HG03378 (cell line): ENCODE measurements around the gene TEX52.

Experiments
- ATAC-seq: cut with Tn5 transposase; IDR thresholded peaks from one replicate; pipeline ENCODE4 v1.9.1; 2021; ENCODE audit warnings: mild to moderate bottlenecking, moderate library complexity; ENCODE audit not compliant: unreplicated experiment

Gene TEX52

GRCh38 chr12:2833810-2834209, 23.0 kb downstream of the TEX52 start:
- ATAC-seq = no peak

DNA sequence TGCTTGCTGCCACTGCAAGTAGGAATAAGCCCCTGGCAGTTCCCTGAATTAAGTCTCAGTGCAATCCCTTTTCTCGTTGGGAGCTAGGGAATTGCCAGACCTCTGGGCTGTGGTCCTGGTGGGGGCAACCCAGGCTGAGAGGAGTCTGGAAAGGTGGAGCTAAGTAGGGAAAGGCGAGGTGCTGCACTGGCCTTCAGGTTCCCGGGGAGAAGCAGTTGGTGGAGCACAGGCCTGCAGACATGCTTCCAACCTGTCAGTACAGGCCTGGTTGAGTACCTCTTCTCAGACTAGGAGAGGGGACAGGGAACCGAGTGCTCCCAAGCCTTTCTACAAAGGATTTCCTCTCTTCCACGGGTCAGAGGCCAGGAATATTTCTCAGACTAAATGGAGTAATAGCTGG, 23.5 kb downstream of the TEX52 start:
- no peak for ATAC-seq

GRCh38 chr12:2832550-2833127, 24.2 kb downstream of the TEX52 start:
- ATAC-seq = no peak

- no peak for ATAC-seq
Observed at GRCh38 chr12:2829275-2829674, 27.6 kb downstream of the TEX52 start.

- no peak for ATAC-seq
Observed at GRCh38 chr12:2826721-2827515, 29.9 kb downstream of the TEX52 start.

GRCh38 chr12:2826036-2826435, 30.8 kb downstream of the TEX52 start:
- no peak for ATAC-seq

DNA sequence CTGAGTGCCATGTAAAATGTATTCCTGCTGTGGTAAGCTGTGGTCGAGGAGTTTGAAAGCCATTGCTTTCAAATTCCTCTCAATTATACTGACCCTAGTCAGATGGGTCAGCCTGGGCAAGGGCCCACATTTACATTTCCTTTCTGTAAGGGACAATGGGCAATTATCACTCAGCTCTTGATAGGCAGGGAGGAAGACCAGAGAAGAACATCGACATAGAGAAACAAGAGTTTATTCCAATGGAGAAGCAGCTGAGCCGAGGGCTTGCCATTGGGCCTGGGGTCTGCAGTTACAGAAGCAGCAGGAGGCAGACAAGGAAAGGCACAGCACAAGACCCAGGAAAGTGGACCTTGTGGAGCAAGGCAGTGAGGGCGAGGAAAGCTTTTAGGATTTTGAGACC, 31.7 kb downstream of the TEX52 start:
- no peak for ATAC-seq

DNA sequence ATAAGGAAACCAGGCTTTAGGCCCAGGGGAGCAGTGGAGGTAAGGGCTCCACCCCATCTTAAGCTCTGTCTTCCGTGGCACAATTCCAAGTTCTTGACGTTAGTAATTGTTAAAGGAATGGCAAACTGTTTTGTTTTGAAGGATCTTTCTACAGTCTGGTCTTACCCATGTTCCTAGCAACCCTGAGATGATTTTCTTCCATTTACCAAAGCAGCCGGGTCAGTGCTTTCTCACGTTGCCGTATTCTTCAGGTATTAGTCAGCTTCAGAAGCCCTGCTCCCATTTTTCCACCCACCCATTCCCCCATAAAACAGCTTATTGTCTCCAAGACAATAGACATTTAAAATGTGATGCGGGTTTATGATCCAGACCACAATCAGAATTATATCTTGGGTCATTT, 32.3 kb downstream of the TEX52 start:
- ATAC-seq = no peak

- ATAC-seq = no peak
Observed at GRCh38 chr12:2823483-2823882, 33.4 kb downstream of the TEX52 start.

- ATAC-seq = no peak
Observed at GRCh38 chr12:2820432-2820831, 36.4 kb downstream of the TEX52 start.

- no peak for ATAC-seq
Observed at GRCh38 chr12:2819810-2820209, 37.0 kb downstream of the TEX52 start.

DNA sequence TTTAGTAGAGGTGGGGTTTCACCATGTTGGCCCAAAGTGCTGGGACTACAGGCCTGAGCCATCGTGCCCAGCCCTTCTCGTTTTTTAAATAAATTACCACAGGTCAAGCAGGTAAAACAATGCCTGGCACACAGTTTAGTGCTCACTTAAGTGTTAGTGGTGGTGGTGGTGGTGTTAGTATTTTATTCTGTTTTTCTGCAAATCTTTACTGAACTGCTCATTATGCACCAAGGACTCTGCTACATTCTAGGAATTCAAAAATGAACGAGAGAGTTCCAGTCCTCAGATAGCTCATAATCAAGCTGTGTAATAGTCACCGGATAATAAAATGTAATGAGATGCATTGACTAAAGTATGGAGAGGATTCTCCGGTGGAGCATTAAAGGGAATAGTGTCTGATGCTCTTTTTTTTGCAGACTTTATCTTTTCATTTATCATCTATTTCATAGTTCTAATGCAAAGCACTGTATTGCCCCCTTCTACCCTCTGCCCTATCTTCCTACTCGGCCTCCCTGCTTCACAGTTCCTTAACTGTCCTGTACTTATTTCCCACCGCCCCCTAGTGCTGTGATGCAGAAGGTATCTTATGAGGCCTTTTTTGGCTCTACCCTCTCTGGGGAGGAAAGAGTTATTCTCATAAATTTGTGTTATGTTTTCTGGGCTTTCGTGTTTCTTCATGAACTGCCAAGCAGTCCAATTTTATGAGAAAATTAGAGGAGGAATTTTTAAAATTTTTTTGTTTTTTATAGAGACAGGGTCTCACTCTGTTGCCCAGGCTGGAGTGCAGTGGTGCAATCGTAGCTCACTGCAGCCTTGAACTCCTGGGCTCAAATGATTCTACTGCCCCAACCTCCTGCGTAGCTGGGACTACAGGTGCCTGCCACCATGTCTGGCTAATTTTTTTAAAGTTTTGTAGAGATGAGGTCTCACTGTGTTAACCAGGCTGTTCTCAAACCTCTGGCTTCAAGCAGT, 43.3 kb downstream of the TEX52 start:
- no peak for ATAC-seq

DNA sequence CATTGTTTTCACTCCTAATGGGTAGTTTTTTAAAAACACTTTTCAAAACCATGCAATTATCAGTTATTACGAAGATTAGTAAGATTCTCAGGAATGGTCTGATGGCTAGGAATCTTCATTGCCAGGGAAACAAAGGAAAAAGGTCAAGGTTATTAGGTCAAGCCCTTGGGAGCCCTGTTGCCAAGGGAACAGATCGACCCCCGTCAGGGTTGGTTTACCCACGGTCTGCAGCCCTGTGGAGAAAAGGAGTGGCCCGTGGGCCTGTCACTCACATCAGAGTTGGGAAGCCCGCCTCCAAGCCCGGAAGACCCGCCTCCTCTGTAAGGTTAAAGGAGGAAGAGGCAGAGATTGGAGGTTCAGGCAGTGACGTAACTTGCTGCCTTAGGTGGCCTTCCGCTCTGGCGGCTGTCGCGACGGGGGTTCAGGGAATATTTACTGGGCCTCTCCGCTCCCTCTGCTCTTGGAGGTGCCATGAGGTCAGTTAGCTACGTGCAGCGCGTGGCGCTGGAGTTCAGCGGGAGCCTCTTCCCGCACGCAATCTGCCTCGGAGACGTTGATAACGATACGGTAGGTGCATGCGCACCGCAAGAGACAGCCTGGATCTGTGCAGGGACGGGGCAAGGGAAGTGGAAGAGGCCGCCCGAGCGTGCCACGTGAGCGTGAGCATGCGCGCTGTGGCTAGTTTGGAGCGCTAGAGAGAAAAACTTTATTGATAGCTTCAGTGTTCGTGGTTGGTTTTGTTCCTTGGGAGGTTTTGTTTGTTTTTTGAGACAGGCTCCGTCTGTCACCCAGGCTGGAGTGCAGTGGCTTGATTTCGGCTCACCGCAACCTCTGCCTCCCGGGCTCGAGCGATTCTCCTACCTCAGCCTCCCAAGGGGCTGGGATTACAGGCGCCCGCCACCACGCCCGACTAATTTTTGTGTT, 44.3 kb downstream of the TEX52 start, which contains the start of gene ITFG2:
TSS of gene ITFG2 (plus strand) at position 379 of the 924 bp plus-strand sequence. CDS start at position 472, 93 bp downstream.
- ATAC-seq = peak; percentile 89

DNA sequence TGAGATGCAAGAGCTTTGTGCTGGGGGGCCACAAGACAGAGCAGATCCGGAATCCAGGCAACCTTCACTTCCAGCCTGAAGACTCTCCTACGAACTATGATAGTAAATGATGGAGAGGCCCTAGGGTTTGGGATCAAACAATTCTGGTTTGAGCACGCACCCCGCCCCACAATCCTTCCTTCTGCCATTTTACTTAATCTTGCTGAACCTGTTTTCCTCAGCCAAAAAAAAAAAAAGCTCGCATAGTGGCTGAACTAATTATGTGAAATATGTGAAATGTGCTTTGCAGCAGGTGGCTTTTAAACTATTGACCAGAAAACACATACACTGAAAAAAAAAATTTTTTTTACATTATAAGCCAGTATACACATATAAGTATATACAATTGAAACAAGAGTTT, 45.0 kb downstream of the TEX52 start:
- ATAC-seq = no peak

DNA sequence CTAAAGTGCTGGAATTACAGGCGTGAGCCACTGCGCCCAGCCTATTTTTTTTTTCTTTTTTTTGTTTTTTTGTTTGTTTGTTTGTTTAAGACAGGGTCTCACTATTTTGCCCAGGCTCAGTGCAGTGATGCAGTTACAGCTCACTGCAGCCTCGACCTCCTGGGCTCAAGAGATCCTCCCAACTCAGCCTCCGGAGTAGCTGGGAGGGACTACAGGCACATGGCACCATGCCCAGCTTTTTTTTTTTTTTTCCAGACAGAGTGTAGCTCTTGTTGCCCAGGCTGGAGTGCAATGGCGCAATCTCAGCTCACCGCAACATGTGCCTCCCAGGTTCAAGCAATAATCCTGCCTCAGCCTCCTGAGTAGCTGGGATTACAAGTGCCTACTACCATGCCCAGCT, 50.1 kb downstream of the TEX52 start:
- ATAC-seq = no peak

DNA sequence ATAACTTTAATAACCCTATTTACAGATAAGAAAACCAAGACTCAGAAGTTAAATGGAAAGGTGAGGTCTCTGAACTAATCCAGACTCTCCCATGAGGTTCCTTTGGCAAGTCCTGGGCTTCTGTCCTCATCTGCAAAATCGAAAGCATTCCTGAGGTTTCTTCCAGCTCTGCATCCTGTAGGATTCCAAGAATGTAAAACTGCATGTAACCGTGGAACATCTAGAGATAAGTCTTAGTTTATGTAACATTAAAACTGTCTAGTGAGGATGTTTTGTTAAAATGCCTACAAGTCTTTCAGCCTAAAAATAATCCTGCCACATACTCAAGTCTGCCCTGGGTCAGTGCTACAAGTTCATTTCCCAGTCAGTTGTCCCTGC, 51.7 kb downstream of the TEX52 start:
- no peak for ATAC-seq

DNA sequence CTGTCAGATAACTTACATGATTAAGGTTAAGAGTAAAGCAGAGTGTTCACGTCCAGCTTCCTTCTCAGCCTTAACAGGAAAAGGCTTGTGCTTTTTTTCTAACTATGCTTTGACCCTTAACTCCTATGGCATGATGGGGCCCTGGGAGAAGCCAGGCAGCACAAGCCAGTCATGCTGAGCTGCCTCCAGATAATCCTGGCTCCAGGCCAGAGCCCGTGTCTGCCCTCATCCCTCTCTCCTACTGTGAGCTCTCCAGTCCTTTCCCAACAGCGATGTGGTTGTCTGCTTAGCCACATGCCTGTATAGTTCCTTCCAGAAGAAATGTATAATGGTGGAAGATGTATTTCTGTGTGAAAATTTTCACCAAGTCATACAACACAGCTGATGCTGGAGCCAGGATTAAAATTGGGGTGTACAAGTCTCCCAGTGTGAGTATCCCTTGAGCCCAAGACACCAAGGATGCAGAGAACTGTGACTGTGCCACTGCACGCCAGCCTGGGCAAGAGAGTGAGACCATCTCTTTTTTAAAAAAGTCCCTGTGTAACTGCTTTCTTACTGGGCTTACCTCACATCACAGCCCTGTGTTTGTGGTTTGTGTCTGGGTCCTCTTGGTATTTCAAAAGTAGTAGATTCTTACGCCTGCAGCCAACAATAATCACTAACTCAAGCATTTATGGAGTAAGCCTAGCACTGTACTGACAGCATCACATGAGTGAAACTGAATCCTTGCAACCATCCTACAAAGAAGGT, 52.3 kb downstream of the TEX52 start:
- ATAC-seq = no peak

DNA sequence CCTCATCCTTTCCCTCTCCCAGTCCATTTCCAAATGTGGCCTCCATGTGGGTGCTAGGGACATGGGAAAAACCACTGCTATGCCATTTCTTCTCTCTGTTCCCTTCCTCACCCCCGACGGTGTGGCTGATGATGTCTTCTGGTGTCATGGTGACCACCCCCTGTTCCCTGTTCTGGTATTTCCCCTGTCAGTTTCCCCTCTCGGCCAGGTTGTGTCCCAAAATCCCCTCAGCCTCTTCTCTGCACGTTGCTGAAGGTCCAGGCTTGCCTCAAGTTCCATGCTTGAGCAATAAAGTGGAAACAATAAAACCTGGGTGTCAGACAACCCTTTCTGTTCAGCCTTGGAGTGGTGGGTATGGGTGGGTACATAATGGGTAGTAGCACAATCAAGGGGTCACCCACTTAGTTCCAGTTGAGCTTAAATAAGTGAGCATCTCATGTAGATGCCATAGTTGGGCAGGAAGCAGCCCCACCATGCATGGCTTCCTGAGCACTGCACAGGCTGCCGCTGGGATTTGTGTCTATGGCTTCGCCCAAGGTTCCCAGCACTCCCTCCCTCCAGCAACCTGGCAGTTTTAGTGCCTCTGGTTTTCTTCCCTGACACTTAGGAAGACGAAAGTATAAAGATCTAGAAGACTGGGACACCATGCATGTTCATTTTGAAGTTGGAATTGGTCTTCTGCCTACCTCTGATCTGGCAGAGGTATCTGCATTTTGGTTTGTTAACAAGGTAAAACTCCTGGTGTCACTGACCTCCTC, 53.0 kb downstream of the TEX52 start:
- no peak for ATAC-seq
